Common myeloid progenitor, CD34-positive (primary cell): ENCODE data around the gene WRAP73. TPM values are rescaled to one million over a fixed set of nuclear protein-coding genes. Genes with fewer than 3 reads are reported as not detected.

Experiments
- CTCF ChIA-PET: fragments of 350-600 bp; sonication (Branson Sonifier 250); formaldehyde crosslinking; loops from one replicate; lab custom pipeline; 2021; ENCODE audit warnings: antibody characterized with exemption; lab: Charles Lee
- POLR2A ChIA-PET: fragments of 350-600 bp; sonication (Branson Sonifier 250); formaldehyde crosslinking; loops from one replicate; lab custom pipeline; 2021; ENCODE audit warnings: antibody characterized with exemption; lab: Charles Lee
- DNase-seq, 3 donors: peaks; one replicate each; pipeline versions ENCODE4 v3.0.0 to v3.0.0-alpha.2; 2013
- H3K27ac ChIP-seq, 2 experiments: 1 replicate in 1 of 2; 2 replicates in 1 of 2; pipeline ENCODE4 v1.7.0; 2013; ENCODE audit warnings: inconsistent platforms in 2 of 2, low read length in 2 of 2, mild to moderate bottlenecking in 2 of 2, low read depth in 1 of 2, moderate library complexity in 1 of 2; ENCODE audit not compliant: severe bottlenecking in 2 of 2, insufficient read depth in 1 of 2, poor library complexity in 1 of 2
- H3K27me3 ChIP-seq, 5 experiments: replicated peaks in 2 of 5; 1 replicate in 3 of 5; 2 replicates in 2 of 5; pipeline versions ENCODE4 v1.6.1 to v1.7.0; 2013; ENCODE audit warnings: low read length in 4 of 5, mild to moderate bottlenecking in 2 of 5, moderate library complexity in 2 of 5, inconsistent platforms in 1 of 5; ENCODE audit not compliant: insufficient read depth in 5 of 5, control insufficient read depth in 4 of 5
- H3K36me3 ChIP-seq, 4 experiments: 1 replicate in 2 of 4; 2 replicates in 2 of 4; pipeline versions ENCODE4 v1.6.1 to v1.7.0; 2013; ENCODE audit warnings: low read length in 3 of 4, control low read depth in 1 of 4, mild to moderate bottlenecking in 1 of 4; ENCODE audit not compliant: control insufficient read depth in 4 of 4, insufficient read depth in 4 of 4
- H3K4me1 ChIP-seq, 4 experiments: 1 replicate in 3 of 4; 2 replicates in 1 of 4; pipeline versions ENCODE4 v1.6.1 to v1.7.1; 2013; ENCODE audit warnings: low read length in 3 of 4, mild to moderate bottlenecking in 3 of 4, control low read depth in 1 of 4, inconsistent platforms in 1 of 4, moderate library complexity in 1 of 4; ENCODE audit not compliant: control insufficient read depth in 4 of 4, insufficient read depth in 4 of 4; ENCODE audit errors: control extremely low read depth in 1 of 4
- H3K4me3 ChIP-seq, 7 experiments: 1 replicate in 4 of 7; 2 replicates in 3 of 7; pipeline versions ENCODE4 v1.5.1 to v1.7.0; 2013; ENCODE audit warnings: mild to moderate bottlenecking in 7 of 7, low read length in 6 of 7, moderate library complexity in 6 of 7, inconsistent platforms in 2 of 7, low read depth in 2 of 7, control low read depth in 1 of 7; ENCODE audit not compliant: insufficient read depth in 4 of 7, control insufficient read depth in 1 of 7; ENCODE audit errors: extremely low read depth in 1 of 7
- H3K9me3 ChIP-seq, 5 experiments: 1 replicate in 4 of 5; 2 replicates in 1 of 5; pipeline versions ENCODE4 v1.6.1 to v1.7.1; 2013; ENCODE audit warnings: low read length in 4 of 5, mild to moderate bottlenecking in 2 of 5, inconsistent platforms in 1 of 5, low read depth in 1 of 5, moderate library complexity in 1 of 5; ENCODE audit not compliant: control insufficient read depth in 4 of 5, insufficient read depth in 2 of 5; ENCODE audit errors: control extremely low read depth in 1 of 5
- WGBS: methylation state at CpG from one replicate; pipeline ENCODE4 v1.1.5; 2013; ENCODE audit not compliant: insufficient coverage; 5-methylcytosine and 5-hydroxymethylcytosine counted together
- polyA plus RNA-seq: library from polyadenylated mRNA; unstranded; fragments of 120-200 nt; gene quantifications from one replicate; pipeline ENCODE4 v1.2.1, GENCODE V29; 2013

The WRAP73 gene, protein sequence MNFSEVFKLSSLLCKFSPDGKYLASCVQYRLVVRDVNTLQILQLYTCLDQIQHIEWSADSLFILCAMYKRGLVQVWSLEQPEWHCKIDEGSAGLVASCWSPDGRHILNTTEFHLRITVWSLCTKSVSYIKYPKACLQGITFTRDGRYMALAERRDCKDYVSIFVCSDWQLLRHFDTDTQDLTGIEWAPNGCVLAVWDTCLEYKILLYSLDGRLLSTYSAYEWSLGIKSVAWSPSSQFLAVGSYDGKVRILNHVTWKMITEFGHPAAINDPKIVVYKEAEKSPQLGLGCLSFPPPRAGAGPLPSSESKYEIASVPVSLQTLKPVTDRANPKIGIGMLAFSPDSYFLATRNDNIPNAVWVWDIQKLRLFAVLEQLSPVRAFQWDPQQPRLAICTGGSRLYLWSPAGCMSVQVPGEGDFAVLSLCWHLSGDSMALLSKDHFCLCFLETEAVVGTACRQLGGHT
- polyA plus RNA-seq = 17.9 TPM

GRCh38 chr1:3649342-3650247 is at the start of gene WRAP73:
Gene WRAP73 (minus strand): TSS chr1:3650103. CDS start chr1:3649999, 104 bp downstream.
- H3K27me3 ChIP-seq = peaks cover 5 to 46% (median 21%) of the 10 kb centered on the region in 5 experiments
- 4% methylated on average over 43 of the region's 60 CpGs for WGBS
- H3K9me3 ChIP-seq = no peaks in the 10 kb centered on the region
- CTCF ChIA-PET = interaction anchor here (0.9 to 1.4 kb wide), 3 partner anchors 19 to 34 kb away, joined by 3 to 4 read pairs (median 3); no protein-coding TSS in a partner anchor
- POLR2A ChIA-PET = no interaction called here
- DNase-seq = peak; percentile 93 to 94 (median 93)
- peaks cover 2 to 28% (median 26%) of the 10 kb centered on the region in 4 experiments for H3K36me3 ChIP-seq
- peak within 1 kb of the TSS; percentile 25 to 49 for H3K27ac ChIP-seq
- H3K4me1 ChIP-seq = peaks cover 7 to 39% (median 24%) of the 10 kb centered on the region in 4 experiments
- H3K4me3 ChIP-seq = peak within 1 kb of the TSS; percentile 59 to 89 (median 83)

DNA sequence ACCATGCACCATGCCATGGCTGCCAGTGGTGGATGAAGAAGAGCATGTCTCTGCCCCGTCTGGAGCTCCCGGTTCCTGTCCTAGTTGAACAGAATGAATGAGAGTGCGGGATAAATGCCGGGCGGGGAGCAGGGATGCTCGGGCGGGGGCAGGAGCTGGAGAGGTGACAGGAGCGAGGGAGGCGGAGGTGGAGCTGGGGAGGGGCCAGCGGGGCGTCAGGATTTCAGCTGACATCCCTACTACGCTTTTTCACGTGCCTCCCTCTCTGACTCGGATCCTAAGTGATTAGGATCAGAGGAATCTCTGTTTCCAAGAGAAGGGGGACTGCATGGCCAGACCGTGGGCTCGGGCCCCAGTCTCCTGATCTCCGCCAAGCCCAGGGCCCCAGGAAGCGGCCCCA is 49.7 kb upstream of the WRAP73 start:
- Histone ChIP-seq H3K27me3 (peaks cover 0 to 10% (median 4%) of the 10 kb centered on the region in 5 experiments), H3K27ac (no peak overlapping the region), H3K4me1 (peaks cover 0 to 15% (median 10%) of the 10 kb centered on the region in 4 experiments), H3K36me3 (no peaks in the 10 kb centered on the region), H3K9me3 (no peaks in the 10 kb centered on the region), H3K4me3 (no peak overlapping the region)
- ChIA-PET CTCF (interaction anchor here (1.0 to 1.1 kb wide), 2 partner anchors 13 to 15 kb away, joined by 3 to 4 read pairs; no protein-coding TSS in a partner anchor), POLR2A (no interaction called here)
- 85% methylated on average over 12 of the region's 18 CpGs for WGBS
- DNase-seq = no peak

GRCh38 chr1:3698660-3699408 is 48.9 kb upstream of the WRAP73 start:
- ChIA-PET POLR2A (no interaction called here), CTCF (interaction anchor here (1.0 to 1.1 kb wide), 2 partner anchors 12 to 16 kb away, joined by 3 to 4 read pairs; no protein-coding TSS in a partner anchor)
- Histone ChIP-seq H3K9me3 (no peaks in the 10 kb centered on the region), H3K4me3 (no peak overlapping the region), H3K27me3 (peaks cover 0 to 10% (median 4%) of the 10 kb centered on the region in 5 experiments), H3K27ac (no peak overlapping the region), H3K4me1 (peaks cover 0 to 7% (median 5%) of the 10 kb centered on the region in 4 experiments), H3K36me3 (no peaks in the 10 kb centered on the region)
- 93% methylated on average over 23 of the region's 29 CpGs for WGBS
- no peak for DNase-seq

DNA sequence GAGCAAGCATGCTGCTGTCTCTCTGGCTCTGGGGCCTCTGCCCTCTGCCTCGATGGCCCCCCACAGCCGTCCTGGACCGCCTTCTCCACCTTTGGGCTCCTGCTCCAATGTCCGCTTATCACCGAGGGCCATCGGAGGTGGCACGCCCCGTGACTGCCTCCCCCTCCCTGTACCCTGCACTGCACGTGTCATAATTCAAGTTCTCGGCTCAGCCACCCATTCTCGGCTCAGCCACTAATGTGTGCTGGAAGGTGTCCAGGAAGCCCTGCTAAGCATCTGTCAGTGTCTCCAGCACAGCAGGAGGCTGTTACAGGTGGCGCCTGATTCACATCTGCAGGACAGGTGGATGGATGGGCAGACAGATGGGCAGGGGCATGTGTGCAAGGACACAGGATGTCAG is 47.9 kb upstream of the WRAP73 start:
- ChIA-PET CTCF (no interaction called here), POLR2A (no interaction called here)
- no peaks in the 10 kb centered on the region for H3K9me3 ChIP-seq
- H3K27me3 ChIP-seq = peaks cover 0 to 7% (median 4%) of the 10 kb centered on the region in 5 experiments
- peaks cover 0 to 4% (median 2%) of the 10 kb centered on the region in 4 experiments for H3K4me1 ChIP-seq
- no peak for DNase-seq
- no peak overlapping the region for H3K4me3 ChIP-seq
- H3K36me3 ChIP-seq = no peaks in the 10 kb centered on the region
- no peak overlapping the region for H3K27ac ChIP-seq
- WGBS = 92% methylated on average over 11 of the region's 12 CpGs

DNA sequence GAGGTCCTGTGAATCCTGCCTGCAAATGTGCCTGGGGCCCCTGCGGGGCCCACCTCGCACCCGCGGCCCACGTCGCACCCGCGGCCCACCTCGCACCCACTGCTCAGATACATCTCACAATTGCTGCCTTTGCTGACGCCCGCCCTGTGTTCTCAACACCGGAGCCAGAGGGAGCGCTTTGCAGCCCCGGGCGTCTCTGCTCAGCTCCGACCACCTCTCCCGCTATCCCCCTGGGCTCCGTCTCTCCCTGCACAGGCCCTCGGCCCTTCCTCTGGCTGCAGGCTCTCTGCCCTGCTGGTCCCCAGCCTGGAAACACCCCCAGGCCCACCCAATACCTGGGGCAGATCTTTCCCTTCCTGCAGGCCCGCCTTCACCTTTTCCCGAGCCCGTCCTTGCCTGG is 47.2 kb upstream of the WRAP73 start:
- WGBS = 92% methylated on average over 17 of the region's 22 CpGs
- ChIA-PET POLR2A (no interaction called here), CTCF (no interaction called here)
- no peak for DNase-seq
- H3K9me3 ChIP-seq = no peaks in the 10 kb centered on the region
- H3K36me3 ChIP-seq = no peaks in the 10 kb centered on the region
- no peak overlapping the region for H3K4me3 ChIP-seq
- H3K4me1 ChIP-seq = peaks cover 0 to 4% (median 2%) of the 10 kb centered on the region in 4 experiments
- peaks cover 0 to 7% (median 4%) of the 10 kb centered on the region in 5 experiments for H3K27me3 ChIP-seq
- H3K27ac ChIP-seq = no peak overlapping the region

GRCh38 chr1:3696689-3697088 is 46.8 kb upstream of the WRAP73 start:
- POLR2A ChIA-PET = no interaction called here
- Histone ChIP-seq H3K4me3 (no peak overlapping the region), H3K27ac (no peak overlapping the region), H3K9me3 (no peaks in the 10 kb centered on the region), H3K4me1 (peaks cover 0 to 4% (median 2%) of the 10 kb centered on the region in 4 experiments), H3K27me3 (peaks cover 0 to 7% (median 4%) of the 10 kb centered on the region in 5 experiments), H3K36me3 (no peaks in the 10 kb centered on the region)
- CTCF ChIA-PET = no interaction called here
- 89% methylated on average over 9 of the region's 9 CpGs for WGBS
- no peak for DNase-seq
